Measurements from ENCODE around the gene MRPL3.

Gene MRPL3

GRCh38 chr3:131477813-131478212, 25.0 kb downstream of the MRPL3 start:
- no peak for DNase-seq (ENCODE audit: low read depth, low spot score)
- ChIA-PET CTCF (interaction anchor here (0.6 to 1.8 kb wide), 2 partner anchors 72 to 552 kb away, joined by 3 read pairs; no protein-coding TSS in a partner anchor), POLR2A (no interaction called here)
- TF ChIP-seq, protein P1, sequence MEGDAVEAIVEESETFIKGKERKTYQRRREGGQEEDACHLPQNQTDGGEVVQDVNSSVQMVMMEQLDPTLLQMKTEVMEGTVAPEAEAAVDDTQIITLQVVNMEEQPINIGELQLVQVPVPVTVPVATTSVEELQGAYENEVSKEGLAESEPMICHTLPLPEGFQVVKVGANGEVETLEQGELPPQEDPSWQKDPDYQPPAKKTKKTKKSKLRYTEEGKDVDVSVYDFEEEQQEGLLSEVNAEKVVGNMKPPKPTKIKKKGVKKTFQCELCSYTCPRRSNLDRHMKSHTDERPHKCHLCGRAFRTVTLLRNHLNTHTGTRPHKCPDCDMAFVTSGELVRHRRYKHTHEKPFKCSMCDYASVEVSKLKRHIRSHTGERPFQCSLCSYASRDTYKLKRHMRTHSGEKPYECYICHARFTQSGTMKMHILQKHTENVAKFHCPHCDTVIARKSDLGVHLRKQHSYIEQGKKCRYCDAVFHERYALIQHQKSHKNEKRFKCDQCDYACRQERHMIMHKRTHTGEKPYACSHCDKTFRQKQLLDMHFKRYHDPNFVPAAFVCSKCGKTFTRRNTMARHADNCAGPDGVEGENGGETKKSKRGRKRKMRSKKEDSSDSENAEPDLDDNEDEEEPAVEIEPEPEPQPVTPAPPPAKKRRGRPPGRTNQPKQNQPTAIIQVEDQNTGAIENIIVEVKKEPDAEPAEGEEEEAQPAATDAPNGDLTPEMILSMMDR (IDR thresholded peaks at IDR 0.05; ENCODE audit: insufficient read depth, low read length, missing control alignments), result no peak
- no peak overlapping the region for H3K4me3 ChIP-seq (ENCODE audit: low read depth, low read length)

DNA sequence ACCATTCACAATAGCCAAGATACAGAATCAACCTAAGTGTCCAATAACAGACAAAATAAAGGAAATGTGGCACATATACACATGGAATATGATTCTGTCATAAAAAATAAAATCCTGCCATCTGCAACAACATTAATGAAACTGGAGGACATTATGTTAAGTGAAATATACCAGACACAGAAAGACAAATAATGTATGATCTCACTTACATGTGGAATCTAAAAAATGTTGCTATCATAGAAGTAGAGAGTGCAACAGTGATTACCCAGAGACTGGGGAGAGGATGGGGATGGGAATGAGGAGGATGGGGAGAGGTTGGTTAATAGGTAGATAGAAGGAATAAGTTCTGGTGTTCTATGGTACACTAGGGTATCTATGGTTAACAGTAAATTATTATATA, 28.7 kb downstream of the MRPL3 start:
- CTCF ChIA-PET, result no interaction called here

GRCh38 chr3:131470377-131470776, 32.4 kb downstream of the MRPL3 start:
- ChIA-PET POLR2A (no interaction called here), CTCF (interaction anchor here (1.0 kb wide), 1 partner anchor 13 kb away, joined by 3 read pairs; no protein-coding TSS in a partner anchor)
- no peak overlapping the region for H3K4me3 ChIP-seq (ENCODE audit: low read depth, low read length)
- DNase-seq (ENCODE audit: low read depth, low spot score), result no peak
- TF ChIP-seq, protein P1 (IDR thresholded peaks at IDR 0.05; ENCODE audit: insufficient read depth, low read length, missing control alignments), result no peak

More for the DNA sequence above, 28.7 kb downstream of the MRPL3 start:
- TF ChIP-seq, protein P1 (IDR thresholded peaks at IDR 0.05; ENCODE audit: insufficient read depth, low read length, missing control alignments), result no peak
- no peak overlapping the region for H3K4me3 ChIP-seq (ENCODE audit: low read depth, low read length)
- POLR2A ChIA-PET, result no interaction called here
- DNase-seq (ENCODE audit: low read depth, low spot score), result no peak

GRCh38 chr3:131458653-131459052, 44.1 kb downstream of the MRPL3 start:
- CTCF ChIA-PET, result no interaction called here
- TF ChIP-seq, protein P1 (IDR thresholded peaks at IDR 0.05; ENCODE audit: insufficient read depth, low read length, missing control alignments), result no peak
- no peak overlapping the region for H3K4me3 ChIP-seq (ENCODE audit: low read depth, low read length)
- POLR2A ChIA-PET, result no interaction called here
- DNase-seq (ENCODE audit: low read depth, low spot score), result no peak

GRCh38 chr3:131457220-131457619, 45.6 kb downstream of the MRPL3 start:
- ChIA-PET CTCF (interaction anchor here (0.8 kb wide), 1 partner anchor 13 kb away, joined by 3 read pairs; no protein-coding TSS in a partner anchor), POLR2A (no interaction called here)
- no peak overlapping the region for H3K4me3 ChIP-seq (ENCODE audit: low read depth, low read length)
- no peak for DNase-seq (ENCODE audit: low read depth, low spot score)
- TF ChIP-seq, protein P1 (IDR thresholded peaks at IDR 0.05; ENCODE audit: insufficient read depth, low read length, missing control alignments), result no peak

GRCh38 chr3:131454501-131454900, 48.3 kb downstream of the MRPL3 start:
- no peak overlapping the region for H3K4me3 ChIP-seq (ENCODE audit: low read depth, low read length)
- ChIA-PET POLR2A (no interaction called here), CTCF (interaction anchor here (0.8 kb wide), 1 partner anchor 20 kb away, joined by 3 read pairs; no protein-coding TSS in a partner anchor)
- DNase-seq (ENCODE audit: low read depth, low spot score), result no peak
- TF ChIP-seq, protein P1 (IDR thresholded peaks at IDR 0.05; ENCODE audit: insufficient read depth, low read length, missing control alignments), result no peak
